LNCAP (cell line): ENCODE measurements around the gene NKD1.

Experiments
- TF ChIP-seq, protein P1 (sequence below): fragments of 450-650 bp; IDR thresholded peaks from 2 replicates; pipeline ENCODE4 v1.5.1; 2017; ENCODE audit warnings: mild to moderate bottlenecking

Gene NKD1

DNA sequence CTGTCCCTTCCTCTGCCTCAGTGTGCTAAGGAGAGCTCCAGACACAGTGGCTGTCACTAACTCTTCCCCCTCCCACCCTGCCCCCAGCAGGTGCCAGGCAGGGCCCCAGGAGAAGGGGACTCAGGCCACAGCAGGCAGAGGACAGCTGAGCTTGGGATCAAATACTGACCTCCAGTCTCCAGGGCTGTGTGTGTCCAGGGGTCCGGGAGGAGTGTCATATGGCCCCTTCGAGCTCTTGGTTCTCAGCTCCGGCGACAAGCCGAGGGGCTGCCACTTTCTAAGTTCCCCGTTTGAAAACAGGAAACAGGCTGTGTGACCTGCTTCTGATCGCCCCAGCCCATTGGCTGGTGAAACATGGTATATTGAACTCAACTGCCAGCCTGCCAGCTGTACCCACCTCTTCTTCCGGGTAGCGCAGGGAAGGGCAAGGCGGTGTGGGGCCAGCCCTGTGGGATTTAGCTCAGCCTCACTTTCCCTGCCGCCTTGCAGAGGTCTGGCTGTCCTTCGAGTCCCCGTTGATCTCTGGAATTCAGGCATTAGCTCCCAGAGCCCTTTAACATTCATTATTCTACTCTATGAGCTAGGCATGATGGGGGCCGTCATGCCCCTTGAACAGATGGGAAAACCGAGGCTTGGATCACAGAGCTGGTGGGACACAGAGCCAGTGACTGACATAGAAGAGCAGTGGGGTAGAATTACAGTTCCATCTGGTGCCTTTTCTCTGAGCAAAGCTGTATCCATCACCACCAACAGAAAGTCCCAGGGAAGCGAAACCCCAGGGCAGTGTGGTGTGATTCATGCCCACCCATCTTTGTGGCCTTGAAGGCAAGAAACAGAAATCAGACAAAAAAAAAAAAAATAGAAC is 133.1 kb downstream of the NKD1 start, which contains the start of gene SNX20:
Gene SNX20, minus strand, starts transcription at position 292 of the 865 bp plus-strand sequence. CDS start 3,786 bp downstream, outside the sequence.
- TF ChIP-seq, protein P1, sequence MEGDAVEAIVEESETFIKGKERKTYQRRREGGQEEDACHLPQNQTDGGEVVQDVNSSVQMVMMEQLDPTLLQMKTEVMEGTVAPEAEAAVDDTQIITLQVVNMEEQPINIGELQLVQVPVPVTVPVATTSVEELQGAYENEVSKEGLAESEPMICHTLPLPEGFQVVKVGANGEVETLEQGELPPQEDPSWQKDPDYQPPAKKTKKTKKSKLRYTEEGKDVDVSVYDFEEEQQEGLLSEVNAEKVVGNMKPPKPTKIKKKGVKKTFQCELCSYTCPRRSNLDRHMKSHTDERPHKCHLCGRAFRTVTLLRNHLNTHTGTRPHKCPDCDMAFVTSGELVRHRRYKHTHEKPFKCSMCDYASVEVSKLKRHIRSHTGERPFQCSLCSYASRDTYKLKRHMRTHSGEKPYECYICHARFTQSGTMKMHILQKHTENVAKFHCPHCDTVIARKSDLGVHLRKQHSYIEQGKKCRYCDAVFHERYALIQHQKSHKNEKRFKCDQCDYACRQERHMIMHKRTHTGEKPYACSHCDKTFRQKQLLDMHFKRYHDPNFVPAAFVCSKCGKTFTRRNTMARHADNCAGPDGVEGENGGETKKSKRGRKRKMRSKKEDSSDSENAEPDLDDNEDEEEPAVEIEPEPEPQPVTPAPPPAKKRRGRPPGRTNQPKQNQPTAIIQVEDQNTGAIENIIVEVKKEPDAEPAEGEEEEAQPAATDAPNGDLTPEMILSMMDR: no peak

DNA sequence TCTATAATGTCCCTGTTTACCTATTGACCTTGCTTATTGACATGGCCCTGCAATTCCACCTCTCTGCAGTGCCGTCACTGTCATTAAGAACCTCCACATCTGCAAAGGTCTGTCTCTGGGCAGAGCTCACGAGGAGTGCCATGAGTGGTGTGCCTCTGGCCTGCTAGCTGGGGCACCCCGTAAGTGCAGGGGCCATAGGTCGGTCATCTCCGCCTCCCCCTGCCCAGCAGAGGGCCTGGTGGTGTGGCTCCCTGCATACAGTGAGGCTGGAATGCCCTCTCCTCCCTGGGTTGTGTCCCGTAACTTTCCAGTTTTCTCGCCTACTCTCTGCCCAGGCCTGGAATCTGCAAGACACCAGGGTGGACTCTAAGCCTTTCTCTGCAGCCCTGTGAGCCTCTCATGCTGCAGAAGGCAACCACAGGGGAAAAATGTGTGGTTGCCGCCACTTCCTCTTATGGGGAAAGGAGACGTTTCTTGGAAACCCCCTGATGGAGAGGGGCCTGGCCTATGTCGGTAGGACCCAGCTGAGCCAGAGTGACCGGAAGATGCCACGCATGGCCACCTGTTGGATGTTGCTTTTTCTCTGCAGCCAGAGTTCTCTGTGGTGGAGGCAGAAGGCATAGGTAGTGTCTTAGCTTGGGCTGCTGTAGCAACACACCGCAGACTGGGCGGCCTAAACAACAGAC is 135.6 kb downstream of the NKD1 start:
- TF ChIP-seq, protein P1: no peak

DNA sequence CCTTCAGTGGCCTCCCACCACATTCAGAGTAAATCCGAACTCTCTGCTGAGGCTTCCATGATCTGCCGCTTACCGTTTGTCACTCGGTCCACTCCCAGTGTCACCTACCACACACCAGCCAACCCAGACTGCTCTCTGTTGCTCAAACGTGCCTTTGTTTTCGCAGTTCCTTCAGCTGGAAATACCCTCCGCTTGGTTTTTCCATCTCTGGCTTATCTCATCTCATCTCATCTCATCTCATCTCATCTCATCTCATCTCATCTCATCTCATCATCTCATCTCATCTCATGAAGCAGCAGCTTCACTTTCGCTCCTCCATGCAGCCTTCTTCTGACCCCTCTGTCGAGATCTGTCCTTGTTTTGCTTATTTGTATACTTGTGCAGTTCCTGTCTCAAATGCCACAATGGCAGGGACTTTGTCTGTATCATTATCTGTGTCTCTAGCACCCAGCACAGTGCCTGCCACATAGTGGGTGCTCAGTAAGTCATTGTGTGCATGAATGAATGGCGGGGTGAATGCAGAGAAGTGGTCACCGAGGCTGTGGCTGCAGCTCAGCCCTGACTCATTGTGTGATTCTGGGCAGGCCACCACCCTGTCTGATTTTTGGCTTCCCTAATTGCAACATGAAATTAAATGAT is 136.7 kb downstream of the NKD1 start:
- TF ChIP-seq, protein P1: no peak

DNA sequence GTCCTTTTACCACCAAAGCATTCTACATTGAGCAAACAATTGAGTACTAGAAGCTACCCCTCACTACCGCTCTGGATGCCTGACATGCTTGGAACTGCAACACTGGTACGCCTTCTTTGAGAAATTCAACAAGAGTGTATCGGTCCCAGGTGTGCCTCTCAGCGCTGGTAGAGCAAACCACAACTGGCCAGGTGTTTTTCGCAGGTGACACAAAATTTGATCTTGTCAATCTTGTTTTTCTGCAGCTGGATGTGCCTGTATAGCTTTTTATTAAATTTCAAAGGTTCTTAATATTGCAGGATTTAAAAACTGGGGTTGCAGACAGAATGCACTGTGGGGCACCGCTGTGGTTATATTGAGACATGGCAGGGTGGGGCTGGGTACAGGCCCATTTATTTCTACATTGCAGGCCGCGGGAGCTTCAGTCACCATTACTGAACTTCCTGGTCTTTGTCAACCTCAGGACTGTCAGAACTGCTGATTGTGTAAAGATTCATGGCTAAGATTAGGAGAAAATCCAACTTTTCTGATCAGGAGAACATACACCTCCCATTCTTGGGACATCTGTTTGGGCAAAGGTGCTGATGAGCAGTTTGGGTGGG is 137.4 kb downstream of the NKD1 start:
- TF ChIP-seq, protein P1: no peak

DNA sequence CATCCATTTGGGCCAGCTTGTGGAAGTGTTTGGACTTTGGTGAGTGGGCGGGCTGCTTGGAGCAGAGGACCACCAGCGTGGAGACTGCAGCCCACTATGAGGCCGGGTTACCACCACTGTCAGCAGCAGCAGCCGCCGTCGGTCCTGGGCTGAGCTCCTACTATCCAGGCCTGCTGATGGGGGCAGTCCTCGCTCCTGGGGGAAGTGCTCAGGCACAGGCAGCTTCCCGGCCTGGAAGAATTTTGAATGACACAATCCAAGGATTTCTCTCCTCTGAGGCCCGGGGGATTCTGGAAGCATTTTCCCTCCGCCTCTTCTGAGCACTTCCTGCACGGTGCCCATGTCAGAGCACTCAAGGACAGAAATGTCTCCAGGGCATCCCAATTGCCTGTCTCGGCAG is 139.9 kb downstream of the NKD1 start:
- TF ChIP-seq, protein P1: no peak

DNA sequence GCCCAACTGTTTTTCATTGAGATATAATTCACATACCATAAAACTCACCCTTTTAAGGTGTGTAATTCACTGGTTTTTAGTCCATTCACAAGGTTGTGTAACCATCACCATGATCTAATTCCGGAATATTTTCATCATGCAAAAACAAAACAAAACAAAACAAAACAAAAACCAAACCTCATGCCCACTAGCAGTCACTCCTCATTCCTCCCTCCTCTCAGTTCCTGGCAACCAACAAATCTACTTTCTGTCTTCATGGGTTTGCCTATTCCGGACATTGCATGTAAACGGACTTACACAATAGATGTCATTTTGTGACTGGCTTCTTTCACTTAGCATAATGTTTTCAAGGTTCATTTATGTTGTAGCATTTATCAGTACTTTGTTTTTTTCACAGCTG is 140.7 kb downstream of the NKD1 start:
- TF ChIP-seq, protein P1: no peak

DNA sequence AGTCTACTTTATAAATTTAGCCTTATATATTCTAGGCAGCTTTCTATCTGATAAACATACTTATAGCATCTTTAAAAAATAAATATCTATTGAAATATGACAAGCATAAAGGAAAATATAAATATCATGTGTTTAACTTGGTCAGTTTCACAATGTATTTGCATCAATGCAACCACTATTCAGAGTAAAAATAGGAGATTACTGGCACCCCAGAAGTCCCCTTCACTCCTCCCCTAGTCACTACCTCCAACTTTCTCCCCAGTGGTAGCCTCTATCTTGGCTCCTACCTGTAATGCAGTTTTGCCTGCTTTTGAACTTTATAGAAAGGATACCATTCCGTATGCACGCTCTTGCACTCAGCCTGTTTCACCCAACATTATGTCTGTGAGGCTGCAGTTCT is 142.0 kb downstream of the NKD1 start:
- TF ChIP-seq, protein P1: no peak
